HuH-7 (cell line): ENCODE results near the gene CCDC169.
"Not testable (repeated sequence)": the region's sequence is repeated elsewhere in the genome, so short reads cannot be mapped to it uniquely, and the experiment has no call there.

Experiments
- DNase-seq: peaks from one replicate; pipeline ENCODE4 v3.0.0; 2011; ENCODE audit warnings: low spot score

The CCDC169 gene

DNA sequence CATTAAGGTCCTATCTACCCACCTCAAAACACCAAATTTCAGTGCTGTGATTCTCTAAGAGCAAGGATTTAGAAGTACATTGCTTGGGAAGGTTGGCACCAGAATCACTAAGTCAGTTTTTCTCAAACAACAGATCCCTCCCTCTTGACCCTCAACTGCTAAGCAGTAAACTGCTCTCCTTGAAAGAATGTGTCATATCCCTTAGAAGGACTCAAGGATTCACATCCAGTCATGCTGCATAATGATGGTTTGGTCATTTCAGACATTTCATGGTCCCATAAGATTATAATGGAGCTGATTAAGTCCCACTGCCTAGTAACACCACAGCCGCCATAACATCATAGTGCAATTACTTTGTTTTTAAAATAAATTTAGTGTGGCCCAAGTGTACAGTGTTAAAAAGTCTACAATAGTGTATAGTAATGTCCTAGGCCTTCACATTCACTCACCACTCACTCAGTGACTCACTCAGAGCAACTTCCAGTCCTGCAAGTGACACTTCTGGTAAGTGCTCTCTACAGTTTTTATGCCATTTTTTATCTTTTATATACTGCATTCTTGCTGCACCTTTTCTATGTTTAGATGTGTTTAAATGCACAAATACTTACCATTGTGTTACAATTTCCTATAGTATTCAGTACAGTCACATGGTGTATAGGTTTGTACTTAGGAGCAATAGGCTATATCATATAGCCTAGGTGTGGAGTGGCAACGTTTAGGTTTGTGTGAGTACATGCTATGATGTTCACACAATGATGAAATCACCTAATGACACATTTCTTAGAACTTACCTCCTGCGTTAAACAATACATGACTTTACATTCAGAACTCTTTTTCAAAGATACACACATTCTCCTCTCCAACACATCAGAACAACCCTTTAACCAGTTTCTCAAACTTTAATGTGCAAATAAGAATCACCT is 15.7 kb upstream of the CCDC169 start:
- DNase-seq = no peak

GRCh38 chr13:36310417-36311108 is 12.9 kb upstream of the CCDC169 start:
- no peak for DNase-seq

DNA sequence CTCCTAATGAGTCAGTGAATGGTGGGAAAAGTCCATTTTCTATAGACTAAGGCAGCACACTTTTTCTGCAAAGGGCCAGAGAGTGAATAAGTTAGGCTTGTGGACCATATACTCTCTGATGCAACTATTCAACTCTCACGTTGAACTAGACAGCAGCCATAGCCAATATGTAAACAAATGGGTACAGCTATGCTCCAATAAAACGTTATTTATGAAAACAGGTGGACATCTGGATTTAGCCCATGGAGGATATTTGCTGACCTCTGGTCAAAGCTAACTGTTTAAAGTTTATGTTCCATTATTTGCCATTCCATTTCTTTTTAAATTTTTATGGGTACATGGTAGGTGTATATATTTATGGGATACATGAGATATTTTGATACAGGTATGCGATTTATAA is 4.7 kb upstream of the CCDC169 start:
- no peak for DNase-seq

GRCh38 chr13:36299469-36299868 is 1.9 kb upstream of the CCDC169 start:
- DNase-seq = not testable (repeated sequence)

DNA sequence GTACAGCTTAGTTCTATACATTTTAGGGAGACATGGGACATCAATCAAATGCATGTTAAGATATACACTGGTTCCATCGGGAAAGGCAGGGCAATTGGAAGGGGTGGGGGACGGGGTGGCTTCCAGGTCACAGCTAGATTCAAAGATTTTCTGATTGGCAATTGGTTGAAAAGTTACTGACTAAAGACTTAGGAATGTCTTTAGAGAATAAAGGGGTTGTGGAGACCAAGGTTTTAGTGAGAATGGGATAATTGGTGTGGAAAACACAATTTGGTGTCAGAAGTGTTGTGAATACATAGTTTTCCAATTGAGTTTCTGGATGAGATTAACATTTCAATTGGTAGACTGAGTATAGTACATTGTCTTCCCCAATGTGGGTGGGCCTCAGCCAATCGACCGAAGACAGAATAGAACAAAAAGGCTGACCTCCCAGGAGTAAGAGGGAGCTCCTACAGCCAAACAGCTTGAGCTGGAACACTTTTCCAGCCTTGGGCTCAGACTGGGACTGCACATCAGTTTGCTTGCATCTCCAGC is 988 bp upstream of the CCDC169 start:
- DNase-seq = no peak

DNA sequence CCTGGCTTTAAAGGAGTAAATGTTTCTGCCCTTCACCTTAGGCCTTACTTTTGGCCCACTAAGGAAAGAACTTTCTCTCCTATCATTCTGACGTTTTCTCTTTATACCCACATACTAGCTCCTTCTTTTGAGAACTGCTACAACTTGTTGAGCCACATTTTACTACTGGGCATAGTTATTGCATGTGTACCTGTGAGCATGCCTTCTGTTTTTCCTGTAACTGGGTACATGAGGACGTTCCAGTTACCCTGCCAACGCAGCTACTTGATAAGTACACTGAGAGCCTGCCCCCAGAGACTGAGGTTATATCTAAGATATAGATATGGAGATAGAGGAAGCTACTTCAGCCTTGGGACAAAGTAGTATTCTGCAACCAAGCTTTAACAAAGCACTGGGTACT is 3.5 kb downstream of the CCDC169 start:
- no peak for DNase-seq

DNA sequence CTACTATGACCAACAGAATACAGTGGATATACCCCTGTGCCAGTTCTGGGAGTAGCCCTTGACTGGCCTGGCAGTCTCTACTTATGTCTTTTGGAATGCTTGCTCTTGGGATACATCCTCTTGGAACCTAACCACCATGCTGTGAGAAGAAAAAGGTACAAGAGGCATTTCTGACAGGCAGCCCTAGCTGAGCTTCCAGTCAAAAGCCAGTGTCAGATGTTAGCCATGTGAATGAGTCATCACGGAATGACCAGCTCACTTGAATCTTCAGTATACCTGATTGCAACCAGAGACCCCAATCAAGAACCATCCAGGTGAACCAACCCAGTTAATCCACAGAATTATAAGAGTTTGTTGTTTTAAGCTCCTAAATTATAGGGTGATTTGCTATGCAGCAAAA is 4.1 kb downstream of the CCDC169 start:
- DNase-seq = no peak

- no peak for DNase-seq
Measured at GRCh38 chr13:36288794-36289391, 8.7 kb downstream of the CCDC169 start.

DNA sequence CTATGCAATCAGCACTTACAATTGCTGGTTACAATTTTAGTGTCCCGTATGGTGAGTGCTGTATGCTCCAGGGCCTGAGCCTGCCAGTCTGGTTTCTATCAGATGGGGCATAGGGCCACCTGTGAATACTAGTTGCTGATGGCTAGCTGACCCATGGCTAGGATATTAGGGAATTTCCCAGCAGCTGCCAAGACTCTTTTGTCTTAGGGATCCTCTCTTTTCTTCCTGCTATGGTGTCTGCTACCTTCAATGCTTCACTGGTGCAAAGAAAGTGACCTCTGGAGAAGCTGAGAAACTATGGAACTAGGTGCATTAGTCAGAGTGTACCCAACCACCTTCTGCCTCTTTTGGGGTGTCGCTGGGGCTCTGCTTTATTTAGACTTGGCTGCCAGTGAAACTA is 11.6 kb downstream of the CCDC169 start:
- DNase-seq = no peak

DNA sequence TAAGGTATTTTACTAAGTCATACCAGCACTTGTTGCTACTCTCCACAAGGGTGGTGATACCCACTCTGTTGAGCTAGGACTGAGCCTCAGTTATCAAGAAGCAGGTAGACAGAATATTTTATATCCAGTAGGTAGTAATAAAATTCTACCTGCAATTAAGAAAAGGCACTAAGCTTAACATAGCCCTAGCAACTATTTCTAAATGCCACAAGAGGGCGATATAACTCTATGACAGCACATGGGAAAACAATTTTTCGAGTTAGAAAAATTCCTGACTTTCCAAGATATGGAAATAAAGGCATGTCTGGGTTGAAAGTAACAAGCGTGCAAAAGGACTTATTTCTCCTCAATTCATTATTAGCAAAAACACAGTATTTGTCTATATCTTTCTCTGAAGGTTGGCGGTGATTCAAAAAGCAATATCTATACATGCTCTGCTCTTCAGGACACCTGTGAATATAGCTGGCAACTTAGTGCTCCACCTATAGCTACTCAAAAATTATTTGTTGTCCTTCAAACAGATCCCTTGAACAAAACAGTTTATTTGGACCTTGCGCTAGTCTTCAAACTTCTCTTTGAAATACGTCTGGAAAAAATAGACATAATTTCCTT is 14.7 kb downstream of the CCDC169 start:
- DNase-seq = peak; percentile 4

DNA sequence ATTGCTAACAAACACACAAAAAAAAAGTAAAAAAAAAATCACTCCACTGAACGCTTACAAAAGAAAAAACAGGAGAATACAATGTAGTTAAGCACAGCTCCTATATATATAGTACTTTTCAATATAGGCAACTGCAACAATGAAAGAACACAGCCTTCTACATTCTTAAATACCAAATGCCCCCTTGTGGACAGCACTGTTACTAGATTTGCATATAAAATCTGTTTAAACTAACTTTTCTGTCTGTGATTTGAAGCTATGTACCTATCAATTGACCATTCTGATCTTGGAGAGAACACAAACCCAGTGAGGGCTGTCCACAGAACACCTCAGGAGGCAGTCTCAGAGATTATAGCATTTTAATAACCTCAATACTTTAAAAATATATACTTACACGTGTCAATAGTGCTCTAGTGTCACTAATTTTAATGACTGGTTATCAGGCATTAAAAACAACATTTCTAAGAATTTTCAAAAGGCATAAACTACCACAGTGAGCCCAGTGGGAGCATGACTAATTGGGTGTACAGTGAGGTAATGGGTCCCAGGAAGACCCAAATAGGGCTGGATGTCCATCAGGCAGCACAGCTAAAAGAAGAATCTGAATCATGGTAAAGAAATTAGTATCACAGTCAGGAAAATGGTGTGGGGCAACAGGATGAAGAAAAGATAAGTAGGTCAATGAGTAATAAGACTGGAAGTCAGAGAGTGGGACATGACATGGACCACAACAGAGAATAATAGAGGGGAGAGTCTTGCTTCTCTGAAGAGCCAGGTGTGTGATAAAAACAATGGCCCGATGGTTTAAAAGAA is 22.2 kb downstream of the CCDC169 start:
- DNase-seq = no peak

DNA sequence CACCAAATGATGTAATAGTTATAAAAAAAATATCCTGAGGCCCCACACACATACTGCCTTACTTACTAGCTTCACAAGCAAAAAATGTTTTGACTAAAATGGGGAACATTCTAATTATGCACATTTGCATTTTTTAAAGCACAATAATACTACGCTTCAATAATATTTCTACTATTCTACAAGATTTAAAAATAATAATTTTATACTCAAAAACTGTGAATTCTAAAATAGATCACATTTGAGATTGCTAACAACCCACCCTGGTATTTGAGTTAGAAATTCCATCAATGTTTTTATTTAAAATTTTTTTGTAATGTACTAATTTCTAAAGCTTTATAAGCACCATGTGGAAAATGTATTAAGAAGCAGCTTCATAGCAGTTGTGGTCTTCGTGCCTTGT is 24.2 kb downstream of the CCDC169 start:
- no peak for DNase-seq

DNA sequence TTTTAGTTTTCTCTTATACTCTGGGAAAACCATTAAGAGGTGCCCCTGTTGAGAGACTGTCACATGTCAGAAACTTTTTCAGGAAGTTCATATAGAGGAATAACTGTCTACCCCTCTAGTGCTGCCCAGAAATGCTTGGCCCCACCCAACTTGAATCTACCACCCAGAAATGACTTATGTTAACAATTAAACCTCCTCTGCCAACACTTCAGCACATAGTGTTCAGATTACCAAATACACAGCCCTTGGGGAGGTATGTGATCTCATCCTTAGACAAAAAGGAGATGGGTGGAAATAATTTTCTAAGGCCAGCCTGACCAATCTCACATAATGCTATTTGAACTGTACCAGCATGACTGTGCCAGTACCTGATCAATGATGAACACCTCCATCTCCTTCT is 35.6 kb downstream of the CCDC169 start:
- DNase-seq = no peak

DNA sequence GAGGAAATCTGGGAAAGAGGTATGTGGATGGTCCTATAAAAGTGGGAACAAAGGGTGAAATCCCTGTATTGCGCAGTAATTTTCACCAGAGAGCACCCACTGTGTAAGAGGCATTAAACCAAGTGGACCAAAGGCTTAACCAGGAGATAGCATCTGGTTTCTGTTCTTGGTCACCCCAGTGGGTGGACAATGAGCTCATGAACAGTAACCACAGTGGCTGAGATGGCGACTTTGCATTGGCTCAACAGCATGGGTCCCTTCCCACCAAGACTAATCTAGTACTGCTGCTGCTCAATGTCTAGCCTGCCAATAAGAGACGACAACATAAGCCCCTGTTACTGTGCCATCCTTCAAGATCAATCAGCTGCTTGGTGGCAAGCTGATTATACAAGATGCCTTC is 36.6 kb downstream of the CCDC169 start:
- DNase-seq = no peak

- DNase-seq = no peak
Measured at GRCh38 chr13:36259361-36260137, 38.1 kb downstream of the CCDC169 start.

- DNase-seq = no peak
Measured at GRCh38 chr13:36258831-36259230, 38.8 kb downstream of the CCDC169 start.

DNA sequence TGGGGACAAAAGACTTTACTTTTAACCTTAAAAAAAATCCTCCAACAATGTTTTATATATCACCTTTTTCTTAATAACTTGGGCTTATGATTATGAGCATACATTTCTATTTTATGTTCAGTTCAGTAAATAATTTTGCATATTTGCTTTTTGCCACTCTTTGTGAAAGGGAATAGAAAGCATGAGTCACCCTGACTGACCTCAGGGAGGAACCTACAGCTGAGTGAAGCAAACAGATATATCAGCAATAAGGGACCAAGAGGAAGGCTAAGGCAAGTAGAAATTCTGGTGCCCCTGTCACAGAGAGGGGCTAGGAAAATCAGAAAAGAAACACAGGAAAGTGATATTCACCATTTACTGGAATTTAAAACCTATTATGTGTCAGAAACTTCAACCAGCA is 46.1 kb downstream of the CCDC169 start:
- no peak for DNase-seq

- no peak for DNase-seq
Measured at GRCh38 chr13:36251017-36251416, 46.6 kb downstream of the CCDC169 start.

DNA sequence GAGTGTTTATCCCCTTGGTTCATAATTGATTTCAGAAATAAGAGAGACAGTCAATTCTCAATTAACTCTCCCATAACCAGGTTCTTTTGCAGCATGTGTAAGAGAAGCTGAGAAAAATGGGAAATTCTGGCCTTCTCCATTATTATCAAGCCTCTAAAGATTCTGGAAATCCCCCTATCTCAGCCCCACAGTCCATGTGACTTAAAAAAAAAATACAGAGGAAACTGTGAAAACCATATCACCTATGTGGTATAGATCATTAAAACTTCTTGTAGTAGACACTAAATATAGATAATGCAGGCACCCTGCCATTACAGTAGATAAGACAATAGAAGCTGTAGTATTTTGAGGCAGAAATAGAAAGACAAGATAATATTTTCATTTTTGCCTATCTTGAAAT is 48.9 kb downstream of the CCDC169 start:
- DNase-seq = no peak

- DNase-seq = no peak
Measured at GRCh38 chr13:36244990-36245389, 52.6 kb downstream of the CCDC169 start.

GRCh38 chr13:36244073-36244472 is 53.5 kb downstream of the CCDC169 start:
- no peak for DNase-seq
